ENCODE measurements around the gene LMO7.

The LMO7 gene

GRCh38 chr13:75769141-75769905 is 133.2 kb downstream of the LMO7 start:
- Histone ChIP-seq H3K27me3 (ENCODE audit: insufficient read depth, low read length) (no peaks in the 10 kb centered on the region), H3K23ac (ENCODE audit: low read length) (no peak overlapping the region)

GRCh38 chr13:75770164-75770563 is 134.0 kb downstream of the LMO7 start:
- Histone ChIP-seq H3K36me3 (ENCODE audit: control insufficient read depth in 1 of 2, insufficient read depth in 2 of 2, low read length in 2 of 2) (no peaks in the 10 kb centered on the region), H3K4me1 (ENCODE audit: control insufficient read depth in 1 of 2, insufficient read depth in 2 of 2, low read length in 2 of 2) (no peaks in the 10 kb centered on the region), H3K9me3 (ENCODE audit: insufficient read depth, low read depth, low read length) (no peaks in the 10 kb centered on the region), H2BK12ac (ENCODE audit: low read length) (no peak overlapping the region), H2AK5ac (ENCODE audit: low read length) (no peak overlapping the region), H4K12ac (ENCODE audit: low read depth, low read length) (no peak overlapping the region), H3K4me2 (ENCODE audit: low read length) (no peak overlapping the region), H4K8ac (ENCODE audit: low read depth, low read length) (no peak overlapping the region), H3K9ac (ENCODE audit: low read length) (no peak overlapping the region), H3K79me1 (ENCODE audit: low read length) (no peaks in the 10 kb centered on the region), H3K27ac (ENCODE audit: low read depth, low read length) (no peak overlapping the region), H3K4me3 (ENCODE audit: low read depth, low read length) (no peak overlapping the region), H3K23ac (ENCODE audit: low read length) (no peak overlapping the region), H2BK5ac (ENCODE audit: low read depth, low read length, poor library complexity) (no peak overlapping the region), H4K91ac (ENCODE audit: low read depth, low read length) (no peak overlapping the region), H3K18ac (ENCODE audit: low read length) (no peak overlapping the region), H3K4ac (ENCODE audit: low read depth, low read length) (no peak overlapping the region), H3K14ac (ENCODE audit: low read length) (no peak overlapping the region), H2AFZ (ENCODE audit: insufficient read depth, low read length, poor library complexity) (no peak overlapping the region), H3K27me3 (ENCODE audit: insufficient read depth, low read length) (no peaks in the 10 kb centered on the region), H3K79me2 (ENCODE audit: control insufficient read depth, insufficient read depth, low read length, poor library complexity) (no peaks in the 10 kb centered on the region), H2BK120ac (ENCODE audit: insufficient read depth, low read length, poor library complexity) (no peak overlapping the region)
- no peak for DNase-seq
- WGBS (ENCODE audit: extremely low coverage, insufficient coverage, insufficient read length), result no CpG with 5 or more reads among the region's 1 CpG

More at GRCh38 chr13:75769141-75769905, 133.2 kb downstream of the LMO7 start:
- Histone ChIP-seq H2AFZ (ENCODE audit: insufficient read depth, low read length, poor library complexity) (no peak overlapping the region), H3K18ac (ENCODE audit: low read length) (no peak overlapping the region), H3K4me2 (ENCODE audit: low read length) (no peak overlapping the region), H2AK5ac (ENCODE audit: low read length) (no peak overlapping the region), H3K4me1 (ENCODE audit: control insufficient read depth in 1 of 2, insufficient read depth in 2 of 2, low read length in 2 of 2) (no peaks in the 10 kb centered on the region), H3K4me3 (ENCODE audit: low read depth, low read length) (no peak overlapping the region), H3K9ac (ENCODE audit: low read length) (no peak overlapping the region), H2BK12ac (ENCODE audit: low read length) (no peak overlapping the region), H2BK120ac (ENCODE audit: insufficient read depth, low read length, poor library complexity) (no peak overlapping the region), H3K79me2 (ENCODE audit: control insufficient read depth, insufficient read depth, low read length, poor library complexity) (no peaks in the 10 kb centered on the region), H4K12ac (ENCODE audit: low read depth, low read length) (no peak overlapping the region), H3K36me3 (ENCODE audit: control insufficient read depth in 1 of 2, insufficient read depth in 2 of 2, low read length in 2 of 2) (no peaks in the 10 kb centered on the region), H2BK5ac (ENCODE audit: low read depth, low read length, poor library complexity) (no peak overlapping the region), H4K8ac (ENCODE audit: low read depth, low read length) (no peak overlapping the region), H3K79me1 (ENCODE audit: low read length) (no peaks in the 10 kb centered on the region), H3K27ac (ENCODE audit: low read depth, low read length) (no peak overlapping the region), H3K14ac (ENCODE audit: low read length) (no peak overlapping the region), H3K9me3 (ENCODE audit: insufficient read depth, low read depth, low read length) (no peaks in the 10 kb centered on the region), H3K4ac (ENCODE audit: low read depth, low read length) (no peak overlapping the region), H4K91ac (ENCODE audit: low read depth, low read length) (no peak overlapping the region)
- WGBS (ENCODE audit: extremely low coverage, insufficient coverage, insufficient read length), result no CpG with 5 or more reads among the region's 1 CpG
- DNase-seq, result no peak

DNA sequence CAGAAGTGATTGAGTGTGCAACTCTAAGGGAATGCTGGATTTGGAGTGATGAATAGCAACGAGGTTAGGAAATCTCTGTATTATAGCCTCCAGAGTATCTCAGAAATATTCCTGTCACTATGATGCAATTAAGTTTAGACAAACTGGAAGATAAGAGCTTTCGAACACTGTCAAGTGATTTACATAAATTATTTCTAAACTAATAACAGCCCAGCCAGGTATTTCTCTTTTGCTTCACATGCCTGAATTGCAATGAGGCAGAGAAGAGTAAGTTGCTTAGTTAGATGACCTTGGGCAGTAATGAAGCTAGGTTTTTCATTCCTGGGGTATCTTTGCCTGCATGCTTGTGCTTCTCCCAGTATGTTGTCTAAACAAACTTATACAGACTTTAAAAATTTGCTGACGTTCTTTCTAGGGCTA is 134.5 kb downstream of the LMO7 start:
- no CpG with 5 or more reads among the region's 3 CpGs for WGBS (ENCODE audit: extremely low coverage, insufficient coverage, insufficient read length)
- Histone ChIP-seq H3K27ac (ENCODE audit: low read depth, low read length) (no peak overlapping the region), H4K12ac (ENCODE audit: low read depth, low read length) (no peak overlapping the region), H3K4me1 (ENCODE audit: control insufficient read depth in 1 of 2, insufficient read depth in 2 of 2, low read length in 2 of 2) (no peaks in the 10 kb centered on the region), H2AK5ac (ENCODE audit: low read length) (no peak overlapping the region), H4K91ac (ENCODE audit: low read depth, low read length) (no peak overlapping the region), H3K23ac (ENCODE audit: low read length) (no peak overlapping the region), H4K8ac (ENCODE audit: low read depth, low read length) (no peak overlapping the region), H2AFZ (ENCODE audit: insufficient read depth, low read length, poor library complexity) (no peak overlapping the region), H3K27me3 (ENCODE audit: insufficient read depth, low read length) (no peaks in the 10 kb centered on the region), H3K14ac (ENCODE audit: low read length) (no peak overlapping the region), H3K18ac (ENCODE audit: low read length) (no peak overlapping the region), H3K4me3 (ENCODE audit: low read depth, low read length) (no peak overlapping the region), H3K79me1 (ENCODE audit: low read length) (no peaks in the 10 kb centered on the region), H3K4ac (ENCODE audit: low read depth, low read length) (no peak overlapping the region), H2BK120ac (ENCODE audit: insufficient read depth, low read length, poor library complexity) (no peak overlapping the region), H2BK12ac (ENCODE audit: low read length) (no peak overlapping the region), H3K4me2 (ENCODE audit: low read length) (no peak overlapping the region), H3K9ac (ENCODE audit: low read length) (no peak overlapping the region), H3K36me3 (ENCODE audit: control insufficient read depth in 1 of 2, insufficient read depth in 2 of 2, low read length in 2 of 2) (no peaks in the 10 kb centered on the region), H3K9me3 (ENCODE audit: insufficient read depth, low read depth, low read length) (no peaks in the 10 kb centered on the region), H2BK5ac (ENCODE audit: low read depth, low read length, poor library complexity) (no peak overlapping the region), H3K79me2 (ENCODE audit: control insufficient read depth, insufficient read depth, low read length, poor library complexity) (no peaks in the 10 kb centered on the region)
- DNase-seq, result peak in 1 of 2 donors; percentile 38

- Histone ChIP-seq H4K8ac (ENCODE audit: low read depth, low read length) (no peak overlapping the region), H4K91ac (ENCODE audit: low read depth, low read length) (no peak overlapping the region), H4K12ac (ENCODE audit: low read depth, low read length) (no peak overlapping the region), H3K79me2 (ENCODE audit: control insufficient read depth, insufficient read depth, low read length, poor library complexity) (no peaks in the 10 kb centered on the region), H3K4me1 (ENCODE audit: control insufficient read depth in 1 of 2, insufficient read depth in 2 of 2, low read length in 2 of 2) (no peaks in the 10 kb centered on the region), H3K18ac (ENCODE audit: low read length) (no peak overlapping the region), H3K27me3 (ENCODE audit: insufficient read depth, low read length) (no peaks in the 10 kb centered on the region), H3K4me2 (ENCODE audit: low read length) (no peak overlapping the region), H2BK120ac (ENCODE audit: insufficient read depth, low read length, poor library complexity) (no peak overlapping the region), H2AK5ac (ENCODE audit: low read length) (no peak overlapping the region), H2BK12ac (ENCODE audit: low read length) (no peak overlapping the region), H2BK5ac (ENCODE audit: low read depth, low read length, poor library complexity) (no peak overlapping the region), H3K27ac (ENCODE audit: low read depth, low read length) (no peak overlapping the region), H3K36me3 (ENCODE audit: control insufficient read depth in 1 of 2, insufficient read depth in 2 of 2, low read length in 2 of 2) (no peaks in the 10 kb centered on the region), H3K23ac (ENCODE audit: low read length) (no peak overlapping the region), H2AFZ (ENCODE audit: insufficient read depth, low read length, poor library complexity) (no peak overlapping the region), H3K9ac (ENCODE audit: low read length) (no peak overlapping the region), H3K4me3 (ENCODE audit: low read depth, low read length) (no peak overlapping the region), H3K9me3 (ENCODE audit: insufficient read depth, low read depth, low read length) (no peaks in the 10 kb centered on the region), H3K4ac (ENCODE audit: low read depth, low read length) (no peak overlapping the region), H3K14ac (ENCODE audit: low read length) (no peak overlapping the region), H3K79me1 (ENCODE audit: low read length) (no peaks in the 10 kb centered on the region)
- DNase-seq, result no peak
- no CpG with 5 or more reads among the region's 1 CpG for WGBS (ENCODE audit: extremely low coverage, insufficient coverage, insufficient read length)
These were observed 135.1 kb downstream of the LMO7 start for GRCh38 chr13:75771226-75771625.

Data from trophoblast cell (in vitro differentiated cells and primary cell).